ENCODE measurements around the gene CAP1. TPM values are rescaled to one million over a fixed set of nuclear protein-coding genes. Genes with fewer than 3 reads are reported as not detected.

CAP1 gene
- total and polyA plus RNA-seq, 2 of the 13 experiments (the other 11 are each of a cell fraction or from before 2014, with no cell fraction given) = 174 to 195 TPM

- DNase-seq (ENCODE audit: low spot score) = no peak
- Histone ChIP-seq H3K4me2 (ENCODE audit: low read depth, low read length) (no peak overlapping the region), H4K20me1 (ENCODE audit: insufficient read depth, low read length) (no peaks in the 10 kb centered on the region), H3K4me1 (ENCODE audit: insufficient read depth, low read length) (no peaks in the 10 kb centered on the region), H3K27me3 (ENCODE audit: control insufficient read depth in 1 of 2, insufficient read depth in 2 of 2, low read length in 2 of 2) (no peaks in the 10 kb centered on the region; a peak in 2 of 5 replicates), H3K79me2 (ENCODE audit: insufficient read depth, low read length) (no peaks in the 10 kb centered on the region), H3K9ac (ENCODE audit: insufficient read depth, low read depth, low read length) (no peak overlapping the region), H3K4me3 (replicated peaks in 1 of 3; ENCODE audit: insufficient read depth in 1 of 3, low read depth in 2 of 3, low read length in 3 of 3) (no peak overlapping the region), H3K27ac (ENCODE audit: extremely low read length, insufficient read depth, low read length) (no peak overlapping the region), H2AFZ (ENCODE audit: low read length) (no peak overlapping the region), H3K9me3 (ENCODE audit: low read length) (no peaks in the 10 kb centered on the region), H3K36me3 (replicated peaks in 1 of 2; ENCODE audit: control insufficient read depth in 1 of 2, insufficient read depth in 2 of 2, low read length in 2 of 2) (no peaks in the 10 kb centered on the region)
- TF ChIP-seq AGO2 (optimal IDR thresholded peaks at IDR 0.05; ENCODE audit: low read depth, low read length) (no peak), SATB2 (CRISPR knock-in tag; IDR thresholded peaks at IDR 0.05) (no peak), YY1 (IDR thresholded peaks at IDR 0.05; ENCODE audit: insufficient read depth, insufficient replicate concordance, low read depth, low read length) (no peak), ZNF44 (CRISPR knock-in tag; IDR thresholded peaks at IDR 0.05) (no peak), U2AF1 (optimal IDR thresholded peaks at IDR 0.05; ENCODE audit: low read depth, low read length) (no peak), GPBP1L1 (CRISPR knock-in tag; IDR thresholded peaks at IDR 0.05) (no peak), BCL6 (CRISPR knock-in tag; IDR thresholded peaks at IDR 0.05) (no peak), FOXO4 (CRISPR knock-in tag; conservative IDR thresholded peaks at IDR 0.05) (no peak), FLYWCH1 (CRISPR knock-in tag; IDR thresholded peaks at IDR 0.05) (no peak), GTF2F1 (IDR thresholded peaks at IDR 0.05; ENCODE audit: low read length) (no peak), ZNF333 (CRISPR knock-in tag; IDR thresholded peaks at IDR 0.05; ENCODE audit: borderline replicate concordance) (no peak), IKZF1 (IDR thresholded peaks at IDR 0.05) (no peak), ETV5 (CRISPR knock-in tag; IDR thresholded peaks at IDR 0.05; ENCODE audit: borderline replicate concordance) (no peak), RFX1 (IDR thresholded peaks at IDR 0.05) (no peak), ZNF746 (CRISPR knock-in tag; IDR thresholded peaks at IDR 0.05) (no peak), GATAD2A (CRISPR knock-in tag; IDR thresholded peaks at IDR 0.05) (no peak)
- intact Hi-C loops (cut with micrococcal nuclease; ENCODE audit: unreplicated experiment) = no loop called here
- no peak for ATAC-seq
- no CpG with 5 or more reads among the region's 1 CpG for WGBS (ENCODE audit: low lambda C conversion rate)
- FAIRE-seq = no peak
- ChIA-PET POLR2A (no interaction called here), CTCF (ENCODE audit: low intra/inter-chr PET ratio, low total read pairs) (no interaction called here)
- in situ Hi-C loops (cut with HindIII; ENCODE audit: extremely low pct_ligation_motif_present, low pct_unique_long_range_greater_than_20kb) = no loop called here
- BruUV-seq (replicated peaks) = no TSS peak
These were observed 44.5 kb upstream of the CAP1 start for GRCh38 chr1:39995973-39996393.
